Measurements from ENCODE around the gene BTBD17. TPM values are rescaled to one million over a fixed set of nuclear protein-coding genes. Genes with fewer than 3 reads are reported as not detected.

Gene BTBD17
- total RNA-seq, 1 donor from 2014 or later = 2.7 TPM

DNA sequence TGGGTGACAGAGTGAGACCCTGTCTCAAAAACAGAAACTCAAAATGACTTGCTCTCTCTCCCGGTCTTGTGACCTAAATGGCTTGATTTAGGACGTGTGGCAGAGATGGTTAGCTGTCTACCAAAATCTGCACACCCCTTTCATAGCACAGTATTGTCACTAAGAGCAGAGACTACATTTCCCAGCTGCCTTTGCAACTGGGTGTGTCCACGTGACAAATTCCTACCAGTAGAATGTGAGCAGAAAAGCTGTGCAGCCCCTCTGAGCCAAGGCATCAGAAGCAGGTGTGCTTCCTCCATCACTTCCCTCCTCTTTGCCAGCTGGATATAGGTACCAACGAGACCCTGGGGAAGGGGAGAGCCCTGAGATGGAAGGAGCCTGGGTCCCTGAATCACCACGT, 31.2 kb upstream of the BTBD17 start:
- Mint-ChIP-seq H3K36me3 (ENCODE audit: low read depth, unreplicated experiment) (peaks cover 5% of the 10 kb centered on the region), H3K4me3 (ENCODE audit: unreplicated experiment) (no peak overlapping the region), H3K27ac (ENCODE audit: unreplicated experiment) (no peak overlapping the region), H3K4me1 (ENCODE audit: unreplicated experiment) (no peaks in the 10 kb centered on the region), H3K27me3 (ENCODE audit: unreplicated experiment) (peaks cover 6% of the 10 kb centered on the region), H3K9me3 (ENCODE audit: unreplicated experiment) (no peaks in the 10 kb centered on the region)
- no peak for DNase-seq (ENCODE audit: low spot score)
- TF ChIP-seq, protein P1, sequence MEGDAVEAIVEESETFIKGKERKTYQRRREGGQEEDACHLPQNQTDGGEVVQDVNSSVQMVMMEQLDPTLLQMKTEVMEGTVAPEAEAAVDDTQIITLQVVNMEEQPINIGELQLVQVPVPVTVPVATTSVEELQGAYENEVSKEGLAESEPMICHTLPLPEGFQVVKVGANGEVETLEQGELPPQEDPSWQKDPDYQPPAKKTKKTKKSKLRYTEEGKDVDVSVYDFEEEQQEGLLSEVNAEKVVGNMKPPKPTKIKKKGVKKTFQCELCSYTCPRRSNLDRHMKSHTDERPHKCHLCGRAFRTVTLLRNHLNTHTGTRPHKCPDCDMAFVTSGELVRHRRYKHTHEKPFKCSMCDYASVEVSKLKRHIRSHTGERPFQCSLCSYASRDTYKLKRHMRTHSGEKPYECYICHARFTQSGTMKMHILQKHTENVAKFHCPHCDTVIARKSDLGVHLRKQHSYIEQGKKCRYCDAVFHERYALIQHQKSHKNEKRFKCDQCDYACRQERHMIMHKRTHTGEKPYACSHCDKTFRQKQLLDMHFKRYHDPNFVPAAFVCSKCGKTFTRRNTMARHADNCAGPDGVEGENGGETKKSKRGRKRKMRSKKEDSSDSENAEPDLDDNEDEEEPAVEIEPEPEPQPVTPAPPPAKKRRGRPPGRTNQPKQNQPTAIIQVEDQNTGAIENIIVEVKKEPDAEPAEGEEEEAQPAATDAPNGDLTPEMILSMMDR (IDR thresholded peaks at IDR 0.05; ENCODE audit: unreplicated experiment) = no peak

DNA sequence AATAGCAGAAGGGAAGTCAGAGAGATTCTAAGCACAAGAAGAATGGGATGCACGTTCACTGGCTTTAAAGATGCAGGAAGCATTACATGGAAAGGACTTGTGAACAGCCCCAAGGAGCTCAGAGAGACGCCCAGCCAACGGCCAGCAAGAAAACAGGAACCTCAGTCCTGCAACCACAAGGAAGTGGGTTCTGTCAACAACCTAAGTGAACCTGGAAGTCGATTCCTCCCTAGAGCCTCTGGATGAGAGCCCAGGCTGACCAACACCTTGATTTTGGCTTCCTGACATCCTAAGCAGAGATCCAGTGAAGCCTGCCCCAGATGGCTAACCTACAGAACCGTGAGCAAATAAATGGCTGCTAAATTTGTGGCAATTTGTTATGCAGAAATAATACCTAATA, 30.1 kb upstream of the BTBD17 start:
- Mint-ChIP-seq H3K27me3 (ENCODE audit: unreplicated experiment) (peaks cover 6% of the 10 kb centered on the region), H3K36me3 (ENCODE audit: low read depth, unreplicated experiment) (peaks cover 5% of the 10 kb centered on the region), H3K27ac (ENCODE audit: unreplicated experiment) (no peak overlapping the region), H3K9me3 (ENCODE audit: unreplicated experiment) (no peaks in the 10 kb centered on the region), H3K4me3 (ENCODE audit: unreplicated experiment) (no peak overlapping the region), H3K4me1 (ENCODE audit: unreplicated experiment) (no peaks in the 10 kb centered on the region)
- DNase-seq (ENCODE audit: low spot score) = no peak
- TF ChIP-seq, protein P1 (IDR thresholded peaks at IDR 0.05; ENCODE audit: unreplicated experiment) = no peak

DNA sequence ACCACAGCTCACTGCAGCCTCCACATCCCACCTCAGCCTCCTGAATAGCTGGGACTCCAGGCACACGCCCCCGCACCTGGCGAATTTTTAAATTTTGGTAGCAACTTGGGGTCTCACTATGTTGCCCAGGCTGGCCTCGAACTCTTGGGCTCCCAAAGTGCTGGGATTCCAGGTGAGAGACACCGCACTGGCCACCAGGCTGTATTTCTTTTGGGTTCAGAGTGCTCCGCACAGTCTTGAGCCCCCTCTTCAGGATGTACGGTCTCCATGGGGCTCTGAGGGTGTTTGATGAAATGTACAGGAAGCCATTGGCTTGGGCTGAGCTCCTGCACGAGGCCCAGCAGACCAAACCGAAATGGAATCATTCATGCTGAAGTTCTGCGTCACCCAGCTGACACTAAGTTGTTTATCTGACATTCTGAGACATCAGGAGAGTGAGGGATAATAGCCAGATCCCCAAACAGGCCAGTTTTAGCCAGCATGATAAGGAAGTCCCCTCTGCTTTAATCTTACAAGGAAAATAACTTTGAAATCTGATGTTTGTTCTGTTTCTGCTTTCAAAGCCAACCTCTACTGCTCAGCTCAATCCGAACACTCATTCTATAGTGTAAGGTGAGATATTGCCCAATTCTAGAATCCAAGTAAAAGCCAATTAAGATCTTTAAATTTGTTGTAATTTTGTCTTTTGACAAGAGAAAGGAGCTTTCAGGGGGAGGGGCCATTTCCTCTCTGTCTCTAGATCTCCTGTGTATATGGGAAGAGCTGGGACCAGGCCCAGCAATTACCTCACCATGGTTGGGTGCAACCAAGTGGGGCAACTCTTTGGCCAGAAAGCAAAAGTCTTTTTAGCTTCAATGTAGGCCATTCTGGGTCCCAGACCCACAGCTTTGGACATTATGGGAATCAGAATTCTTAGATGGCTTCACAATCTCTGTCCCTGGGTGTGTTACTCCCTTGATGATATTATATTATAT, 29.3 kb upstream of the BTBD17 start:
- Mint-ChIP-seq H3K36me3 (ENCODE audit: low read depth, unreplicated experiment) (peaks cover 5% of the 10 kb centered on the region), H3K27me3 (ENCODE audit: unreplicated experiment) (peaks cover 6% of the 10 kb centered on the region), H3K9me3 (ENCODE audit: unreplicated experiment) (no peaks in the 10 kb centered on the region), H3K4me1 (ENCODE audit: unreplicated experiment) (peaks cover 6% of the 10 kb centered on the region), H3K4me3 (ENCODE audit: unreplicated experiment) (no peak overlapping the region), H3K27ac (ENCODE audit: unreplicated experiment) (no peak overlapping the region)
- TF ChIP-seq, protein P1 (IDR thresholded peaks at IDR 0.05; ENCODE audit: unreplicated experiment) = no peak
- no peak for DNase-seq (ENCODE audit: low spot score)

DNA sequence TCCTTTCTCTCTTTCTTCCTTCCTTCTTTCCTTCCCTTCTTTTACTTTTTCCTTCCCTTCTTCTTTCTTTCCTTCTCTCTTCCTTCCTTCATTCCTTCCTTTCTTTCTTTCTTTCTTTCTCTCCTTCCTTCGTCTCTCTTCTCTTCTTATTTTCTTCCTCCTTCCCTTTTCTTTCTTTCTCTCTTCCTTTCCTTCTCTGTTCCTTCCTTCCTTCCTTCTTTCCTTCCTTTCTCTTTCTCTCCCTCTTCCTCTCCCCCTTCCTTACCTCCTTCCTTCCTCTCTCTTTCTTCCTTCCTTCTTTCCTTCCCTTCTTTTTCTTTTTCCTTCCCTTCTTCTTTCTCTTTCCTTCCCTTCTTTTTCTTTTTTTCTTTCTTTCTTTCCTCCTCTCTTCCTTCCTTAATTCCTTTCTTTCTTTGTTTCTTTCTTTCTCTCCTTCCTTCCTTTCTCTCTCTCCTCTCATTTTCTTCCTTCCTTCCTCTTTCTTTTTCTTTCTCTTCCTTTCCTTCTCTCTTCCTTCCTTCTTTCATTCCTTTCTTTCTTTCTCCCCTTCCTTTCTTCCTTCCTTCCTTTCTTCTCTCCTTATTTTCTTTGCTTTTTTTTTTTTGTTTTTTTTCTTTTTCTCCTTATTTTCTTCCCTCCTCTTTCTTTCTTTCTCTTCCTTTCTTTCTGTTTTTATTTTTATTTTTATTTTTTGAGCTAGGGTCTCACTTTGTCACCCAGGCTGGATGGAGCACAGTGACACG, 28.4 kb upstream of the BTBD17 start:
- Mint-ChIP-seq H3K4me1 (ENCODE audit: unreplicated experiment) (peaks cover 6% of the 10 kb centered on the region), H3K36me3 (ENCODE audit: low read depth, unreplicated experiment) (peaks cover 5% of the 10 kb centered on the region), H3K27me3 (ENCODE audit: unreplicated experiment) (peaks cover 6% of the 10 kb centered on the region), H3K4me3 (ENCODE audit: unreplicated experiment) (no peak overlapping the region), H3K27ac (ENCODE audit: unreplicated experiment) (peak overlapping the region; percentile 38), H3K9me3 (ENCODE audit: unreplicated experiment) (no peaks in the 10 kb centered on the region)
- TF ChIP-seq, protein P1 (IDR thresholded peaks at IDR 0.05; ENCODE audit: unreplicated experiment) = no peak
- no peak for DNase-seq (ENCODE audit: low spot score)
